A673 (cell line): ENCODE data around the gene FUT8.

ENCODE experiments used
- EZH2 ChIP-seq: fragments of 200-600 bp; sonication (generic); IDR thresholded peaks from 2 replicates; pipeline ENCODE4 v1.6.1; 2017; ENCODE audit warnings: borderline replicate concordance, low read depth, mild to moderate bottlenecking, mixed read lengths, antibody characterized with exemption, low read length; ENCODE audit not compliant: poor library complexity, severe bottlenecking
- TF ChIP-seq, protein P1 (sequence below): fragments of 300-800, 200-600 bp; sonication (generic); conservative IDR thresholded peaks from 2 replicates; pipeline ENCODE4 v1.5.1; 2017; ENCODE audit warnings: low read depth, mild to moderate bottlenecking, antibody characterized with exemption, low read length, moderate library complexity, mixed read lengths

DNA sequence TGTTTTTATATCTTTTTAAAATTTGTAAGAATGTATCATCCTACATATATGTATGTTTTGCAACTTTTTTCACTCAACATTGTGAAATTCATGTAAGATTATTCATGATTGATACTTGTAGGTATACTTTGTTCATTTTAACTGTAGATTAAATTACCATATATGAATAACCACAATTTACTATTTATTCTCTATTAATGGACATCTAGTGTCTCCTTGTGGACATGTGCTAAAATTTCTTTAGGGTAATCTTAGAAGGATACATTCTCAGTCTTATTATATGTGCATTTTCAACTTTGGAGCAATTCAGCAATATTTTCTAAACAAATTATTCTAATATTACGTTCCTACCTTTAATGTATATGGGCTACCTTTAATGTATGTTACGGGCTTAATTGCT, 192.4 kb downstream of the FUT8 start:
- TF ChIP-seq, protein P1, sequence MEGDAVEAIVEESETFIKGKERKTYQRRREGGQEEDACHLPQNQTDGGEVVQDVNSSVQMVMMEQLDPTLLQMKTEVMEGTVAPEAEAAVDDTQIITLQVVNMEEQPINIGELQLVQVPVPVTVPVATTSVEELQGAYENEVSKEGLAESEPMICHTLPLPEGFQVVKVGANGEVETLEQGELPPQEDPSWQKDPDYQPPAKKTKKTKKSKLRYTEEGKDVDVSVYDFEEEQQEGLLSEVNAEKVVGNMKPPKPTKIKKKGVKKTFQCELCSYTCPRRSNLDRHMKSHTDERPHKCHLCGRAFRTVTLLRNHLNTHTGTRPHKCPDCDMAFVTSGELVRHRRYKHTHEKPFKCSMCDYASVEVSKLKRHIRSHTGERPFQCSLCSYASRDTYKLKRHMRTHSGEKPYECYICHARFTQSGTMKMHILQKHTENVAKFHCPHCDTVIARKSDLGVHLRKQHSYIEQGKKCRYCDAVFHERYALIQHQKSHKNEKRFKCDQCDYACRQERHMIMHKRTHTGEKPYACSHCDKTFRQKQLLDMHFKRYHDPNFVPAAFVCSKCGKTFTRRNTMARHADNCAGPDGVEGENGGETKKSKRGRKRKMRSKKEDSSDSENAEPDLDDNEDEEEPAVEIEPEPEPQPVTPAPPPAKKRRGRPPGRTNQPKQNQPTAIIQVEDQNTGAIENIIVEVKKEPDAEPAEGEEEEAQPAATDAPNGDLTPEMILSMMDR: 0 out of 2 replicates have a peak, but pooled peaks have one; percentile 24
- TF ChIP-seq EZH2: no peak
